ENCODE measurements around the gene PTPN23.

GRCh38 chr3:47377186-47377585 lies 3.6 kb upstream of the PTPN23 start:
- TF ChIP-seq GATA2 (IDR thresholded peaks at IDR 0.05; ENCODE audit: low read depth, low read length) (no peak), GATA3 (IDR thresholded peaks at IDR 0.05; ENCODE audit: low read depth, low read length) (no peak)
